H9 (cell line): Measurements from ENCODE around the gene SGTB. TPM values are rescaled to one million over a fixed set of nuclear protein-coding genes. Genes with fewer than 3 reads are reported as not detected.

Source experiments
- DNase-seq: peaks from one replicate; pipeline ENCODE4 v3.0.0-alpha.2; 2017
- H2AFZ ChIP-seq: one replicate; pipeline ENCODE4 v1.6.1; 2013; ENCODE audit warnings: mild to moderate bottlenecking, low read length, control low read depth, moderate library complexity
- H2AK5ac ChIP-seq: 2 replicates; pipeline ENCODE4 v1.6.1; 2013; ENCODE audit warnings: low read length, control low read depth, mixed read lengths; ENCODE audit not compliant: insufficient read length
- H2BK120ac ChIP-seq: one replicate; pipeline ENCODE4 v1.6.1; 2013; ENCODE audit warnings: low read depth, mild to moderate bottlenecking, low read length, control low read depth, inconsistent platforms; ENCODE audit not compliant: poor library complexity, severe bottlenecking
- H2BK12ac ChIP-seq: 2 replicates; pipeline ENCODE4 v1.6.1; 2013; ENCODE audit warnings: low read length, control low read depth, mixed read lengths, low read depth; ENCODE audit not compliant: insufficient read length
- H2BK15ac ChIP-seq: 2 replicates; pipeline ENCODE4 v1.6.1; 2013; ENCODE audit warnings: low read depth, low read length, control low read depth
- H2BK20ac ChIP-seq: one replicate; pipeline ENCODE4 v1.6.1; 2013; ENCODE audit warnings: low read depth, mild to moderate bottlenecking, low read length, control low read depth, inconsistent platforms; ENCODE audit not compliant: poor library complexity, severe bottlenecking
- H2BK5ac ChIP-seq: 2 replicates; pipeline ENCODE4 v1.6.1; 2013; ENCODE audit warnings: low read length, control low read depth, mixed read lengths; ENCODE audit not compliant: insufficient read length
- H3K14ac ChIP-seq: 2 replicates; pipeline ENCODE4 v1.6.1; 2013; ENCODE audit warnings: low read length, control low read depth; ENCODE audit not compliant: insufficient read depth
- H3K18ac ChIP-seq: 2 replicates; pipeline ENCODE4 v1.6.1; 2013; ENCODE audit warnings: low read depth, mild to moderate bottlenecking, mixed read lengths, low read length, control low read depth; ENCODE audit not compliant: insufficient read length
- H3K23ac ChIP-seq: 2 replicates; pipeline ENCODE4 v1.6.1; 2013; ENCODE audit warnings: low read length, control low read depth, mixed read lengths, low read depth; ENCODE audit not compliant: insufficient read length
- H3K23me2 ChIP-seq: 2 replicates; pipeline ENCODE4 v1.6.1; 2013; ENCODE audit warnings: low read depth, mild to moderate bottlenecking, mixed read lengths, low read length, control low read depth; ENCODE audit not compliant: insufficient read length, poor library complexity, severe bottlenecking
- H3K27ac ChIP-seq: 2 replicates; pipeline ENCODE4 v1.5.1; 2013; ENCODE audit warnings: low read length, control low read depth, mixed read lengths, low read depth; ENCODE audit not compliant: insufficient read length
- H3K27me3 ChIP-seq: 2 replicates; pipeline ENCODE4 v1.6.1; 2013; ENCODE audit warnings: low read length, control low read depth, inconsistent platforms; ENCODE audit not compliant: insufficient read depth
- H3K4ac ChIP-seq: 2 replicates; pipeline ENCODE4 v1.6.1; 2013; ENCODE audit warnings: low read depth, mild to moderate bottlenecking, control low read depth, inconsistent platforms, low read length, moderate library complexity
- H3K4me1 ChIP-seq: 2 replicates; pipeline ENCODE4 v1.6.1; 2013; ENCODE audit warnings: low read length, control low read depth, inconsistent platforms; ENCODE audit not compliant: insufficient read depth
- H3K4me2 ChIP-seq: 2 replicates; pipeline ENCODE4 v1.6.1; 2013; ENCODE audit warnings: low read length, control low read depth, mixed read lengths; ENCODE audit not compliant: insufficient read length, insufficient read depth
- H3K56ac ChIP-seq: 2 replicates; pipeline ENCODE4 v1.6.1; 2013; ENCODE audit warnings: low read depth, mild to moderate bottlenecking, mixed read lengths, low read length, control low read depth; ENCODE audit not compliant: insufficient read length
- H3K79me1 ChIP-seq: 2 replicates; pipeline ENCODE4 v1.6.1; 2013; ENCODE audit warnings: low read depth, mild to moderate bottlenecking, moderate library complexity, low read length, control low read depth, inconsistent platforms; ENCODE audit not compliant: insufficient read depth, poor library complexity, severe bottlenecking
- H3K79me2 ChIP-seq: 2 replicates; pipeline ENCODE4 v1.6.1; 2013; ENCODE audit warnings: low read length, control low read depth, inconsistent platforms; ENCODE audit not compliant: insufficient read depth
- H3K9ac ChIP-seq: 2 replicates; pipeline ENCODE4 v1.6.1; 2013; ENCODE audit warnings: low read length, control low read depth, mixed read lengths; ENCODE audit not compliant: insufficient read length; ENCODE audit errors: extremely low read depth
- H3K9me3 ChIP-seq: one replicate; pipeline ENCODE4 v1.6.1; 2013; ENCODE audit warnings: low read depth, low read length, inconsistent platforms; ENCODE audit not compliant: control insufficient read depth
- H3T11ph ChIP-seq: one replicate; pipeline ENCODE4 v1.6.1; 2013; ENCODE audit warnings: mild to moderate bottlenecking, low read length, control low read depth, inconsistent platforms
- H4K20me1 ChIP-seq: one replicate; pipeline ENCODE4 v1.6.1; 2013; ENCODE audit not compliant: control insufficient read depth, insufficient read length, insufficient read depth
- H4K5ac ChIP-seq: 2 replicates; pipeline ENCODE4 v1.6.1; 2013; ENCODE audit warnings: low read depth, mild to moderate bottlenecking, mixed read lengths, low read length, control low read depth; ENCODE audit not compliant: insufficient read length
- H4K8ac ChIP-seq: replicated peaks from 2 replicates; pipeline ENCODE4 v1.6.1; 2013; ENCODE audit warnings: low read length, control low read depth, mixed read lengths, low read depth; ENCODE audit not compliant: insufficient read length
- H4K91ac ChIP-seq: 2 replicates; pipeline ENCODE4 v1.6.1; 2013; ENCODE audit warnings: low read depth, mild to moderate bottlenecking, moderate library complexity, mixed read lengths, low read length, control low read depth; ENCODE audit not compliant: insufficient read length
- H3K27ac Mint-ChIP-seq, 3 experiments: 2 replicates in 2 of 3; 3 replicates in 1 of 3; pipeline ENCODE4 v1.8.0; 2020 to 2021; ENCODE audit warnings: mixed read lengths in 3 of 3, mild to moderate bottlenecking in 1 of 3, moderate library complexity in 1 of 3
- H3K27me3 Mint-ChIP-seq: 2 replicates; pipeline ENCODE4 v1.8.0; 2021; ENCODE audit warnings: low read depth, mild to moderate bottlenecking, moderate library complexity, mixed read lengths
- H3K36me3 Mint-ChIP-seq, 3 experiments: 2 replicates in 2 of 3; 3 replicates in 1 of 3; pipeline ENCODE4 v1.8.0; 2020 to 2021; ENCODE audit warnings: low read depth in 3 of 3, mixed read lengths in 3 of 3; ENCODE audit not compliant: insufficient read depth in 1 of 3
- H3K4me1 Mint-ChIP-seq, 2 experiments: 2 replicates each; pipeline ENCODE4 v1.8.0; 2020; ENCODE audit warnings: mixed read lengths in 2 of 2
- H3K4me3 Mint-ChIP-seq, 2 experiments: 2 replicates in 1 of 2; 3 replicates in 1 of 2; pipeline ENCODE4 v1.8.0; 2020 to 2021; ENCODE audit warnings: mild to moderate bottlenecking in 2 of 2, mixed read lengths in 2 of 2, moderate library complexity in 1 of 2
- H3K9me3 Mint-ChIP-seq, 2 experiments: 2 replicates in 1 of 2; 3 replicates in 1 of 2; pipeline ENCODE4 v1.8.0; 2020; ENCODE audit warnings: mild to moderate bottlenecking in 2 of 2, mixed read lengths in 2 of 2, moderate library complexity in 1 of 2
- total RNA-seq: library from RNA; stranded (reverse); gene quantifications from 2 replicates; pipeline ENCODE4 v1.2.1, GENCODE V29; 2021
- TF ChIP-seq, protein P1 (sequence below): fragments of 200-600 bp; sonication (generic); conservative IDR thresholded peaks from 3 replicates; pipeline ENCODE4 v1.8.0; 2021; ENCODE audit warnings: antibody characterized with exemption, mild to moderate bottlenecking

Gene SGTB
- total RNA-seq, 1 experiment from 2014 or later, result 18.7 TPM

DNA sequence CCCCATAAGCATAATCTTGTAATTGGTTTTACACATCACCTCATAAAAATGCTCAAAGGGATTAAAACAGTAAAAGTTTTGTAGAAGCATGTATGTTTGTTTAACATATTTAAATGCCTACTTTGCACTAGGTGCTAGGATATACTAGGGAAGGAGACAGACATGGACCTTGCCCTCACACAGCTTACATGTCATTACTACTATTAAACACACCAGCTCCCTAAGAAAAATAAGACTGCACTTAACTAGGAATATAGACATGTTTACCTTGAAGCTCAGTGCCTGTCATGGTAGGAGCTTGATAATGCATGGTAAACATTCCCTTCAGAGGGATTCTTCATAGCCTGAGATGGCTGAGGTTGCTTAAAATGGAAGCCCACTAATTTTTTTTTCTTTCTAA lies 90.9 kb downstream of the SGTB start:
- H3K4me1 Mint-ChIP-seq, result peaks cover under 1 to 2% of the 10 kb centered on the region in 2 experiments
- Histone ChIP-seq H4K8ac (no peak overlapping the region), H3K9me3 (no peaks in the 10 kb centered on the region), H2AFZ (no peak overlapping the region), H3K27me3 (no peaks in the 10 kb centered on the region), H4K91ac (no peak overlapping the region), H4K20me1 (no peaks in the 10 kb centered on the region), H3T11ph (no peak overlapping the region), H3K4ac (no peak overlapping the region), H2BK20ac (no peak overlapping the region), H2AK5ac (no peak overlapping the region), H2BK12ac (no peak overlapping the region), H3K4me2 (no peak overlapping the region), H3K14ac (no peak overlapping the region), H3K18ac (no peak overlapping the region), H3K79me2 (peaks cover 5% of the 10 kb centered on the region; the same call in 1 of the 2 replicates), H2BK120ac (no peak overlapping the region), H3K27ac (no peak overlapping the region), H3K79me1 (no peaks in the 10 kb centered on the region), H4K5ac (no peak overlapping the region), H3K4me1 (no peaks in the 10 kb centered on the region), H2BK15ac (no peak overlapping the region), H3K23ac (no peak overlapping the region), H3K56ac (no peak overlapping the region), H3K9ac (no peak overlapping the region), H3K23me2 (no peaks in the 10 kb centered on the region), H2BK5ac (no peak overlapping the region)
- H3K36me3 Mint-ChIP-seq, result peaks cover 0 to 12% (median 6%) of the 10 kb centered on the region in 3 experiments; a peak in 5 of 7 replicates
- H3K4me3 Mint-ChIP-seq, result no peak overlapping the region
- DNase-seq, result no peak
- TF ChIP-seq, protein P1, sequence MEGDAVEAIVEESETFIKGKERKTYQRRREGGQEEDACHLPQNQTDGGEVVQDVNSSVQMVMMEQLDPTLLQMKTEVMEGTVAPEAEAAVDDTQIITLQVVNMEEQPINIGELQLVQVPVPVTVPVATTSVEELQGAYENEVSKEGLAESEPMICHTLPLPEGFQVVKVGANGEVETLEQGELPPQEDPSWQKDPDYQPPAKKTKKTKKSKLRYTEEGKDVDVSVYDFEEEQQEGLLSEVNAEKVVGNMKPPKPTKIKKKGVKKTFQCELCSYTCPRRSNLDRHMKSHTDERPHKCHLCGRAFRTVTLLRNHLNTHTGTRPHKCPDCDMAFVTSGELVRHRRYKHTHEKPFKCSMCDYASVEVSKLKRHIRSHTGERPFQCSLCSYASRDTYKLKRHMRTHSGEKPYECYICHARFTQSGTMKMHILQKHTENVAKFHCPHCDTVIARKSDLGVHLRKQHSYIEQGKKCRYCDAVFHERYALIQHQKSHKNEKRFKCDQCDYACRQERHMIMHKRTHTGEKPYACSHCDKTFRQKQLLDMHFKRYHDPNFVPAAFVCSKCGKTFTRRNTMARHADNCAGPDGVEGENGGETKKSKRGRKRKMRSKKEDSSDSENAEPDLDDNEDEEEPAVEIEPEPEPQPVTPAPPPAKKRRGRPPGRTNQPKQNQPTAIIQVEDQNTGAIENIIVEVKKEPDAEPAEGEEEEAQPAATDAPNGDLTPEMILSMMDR, result no peak
- no peak overlapping the region for H3K27ac Mint-ChIP-seq
- no peaks in the 10 kb centered on the region for H3K27me3 Mint-ChIP-seq
- H3K9me3 Mint-ChIP-seq, result no peaks in the 10 kb centered on the region
